HepG2 (cell line): ENCODE measurements around the gene TTYH1.
A peak's percentile ranks its signal among the peaks of the same experiment; 100 is the strongest.

Experiments
- BRCA1 ChIP-seq: sonication (generic); formaldehyde crosslinking; IDR thresholded peaks from 2 replicates; pipeline ENCODE4 v1.4.0; 2020; ENCODE audit warnings: missing genetic modification reagents
- NFE2L1 ChIP-seq: sonication (generic); formaldehyde crosslinking; IDR thresholded peaks from 2 replicates; pipeline ENCODE4 v1.4.0; 2020; ENCODE audit warnings: missing genetic modification reagents, mild to moderate bottlenecking, borderline replicate concordance
- NRL ChIP-seq: sonication (generic); formaldehyde crosslinking; IDR thresholded peaks from 2 replicates; pipeline ENCODE4 v1.5.0; 2020; ENCODE audit warnings: missing genetic modification reagents, mild to moderate bottlenecking, moderate library complexity, borderline replicate concordance
- PCBP1 ChIP-seq: fragments of 200-400 bp; formaldehyde crosslinking; IDR thresholded peaks from 2 replicates; pipeline ENCODE4 v1.6.1; 2017; ENCODE audit warnings: mild to moderate bottlenecking, low read depth, low read length, borderline replicate concordance
- RAD51 ChIP-seq: fragments of 450-650 bp; IDR thresholded peaks from 2 replicates; pipeline ENCODE4 v1.6.1; 2016; ENCODE audit warnings: borderline replicate concordance
- ZFX ChIP-seq: sonication (generic); formaldehyde crosslinking; IDR thresholded peaks from 2 replicates; pipeline ENCODE4 v1.4.0; 2020; ENCODE audit warnings: mild to moderate bottlenecking, low read depth, missing genetic modification reagents, moderate library complexity
- ZNF329 ChIP-seq: sonication (generic); formaldehyde crosslinking; IDR thresholded peaks from 2 replicates; pipeline ENCODE4 v1.9.0; 2021; ENCODE audit warnings: low read depth, mild to moderate bottlenecking, missing genetic modification reagents
- ZNF337 ChIP-seq: sonication (generic); formaldehyde crosslinking; IDR thresholded peaks from 2 replicates; pipeline ENCODE4 v1.5.1; 2020; ENCODE audit warnings: missing genetic modification reagents, low read depth, mild to moderate bottlenecking, borderline replicate concordance
- ZSCAN20 ChIP-seq: sonication (generic); formaldehyde crosslinking; IDR thresholded peaks from 2 replicates; pipeline ENCODE4 v1.4.0; 2020; ENCODE audit warnings: missing genetic modification reagents, mild to moderate bottlenecking, borderline replicate concordance
- TF ChIP-seq, protein P1 (sequence below): IDR thresholded peaks from 2 replicates; pipeline ENCODE4 v1.6.1; 2018; ENCODE audit warnings: missing genetic modification reagents, mild to moderate bottlenecking, missing compliant biosample characterization

GRCh38 chr19:54464630-54465425 lies 49.6 kb downstream of the TTYH1 start:
- no peak for TF ChIP-seq RAD51
- TF ChIP-seq, protein P1, sequence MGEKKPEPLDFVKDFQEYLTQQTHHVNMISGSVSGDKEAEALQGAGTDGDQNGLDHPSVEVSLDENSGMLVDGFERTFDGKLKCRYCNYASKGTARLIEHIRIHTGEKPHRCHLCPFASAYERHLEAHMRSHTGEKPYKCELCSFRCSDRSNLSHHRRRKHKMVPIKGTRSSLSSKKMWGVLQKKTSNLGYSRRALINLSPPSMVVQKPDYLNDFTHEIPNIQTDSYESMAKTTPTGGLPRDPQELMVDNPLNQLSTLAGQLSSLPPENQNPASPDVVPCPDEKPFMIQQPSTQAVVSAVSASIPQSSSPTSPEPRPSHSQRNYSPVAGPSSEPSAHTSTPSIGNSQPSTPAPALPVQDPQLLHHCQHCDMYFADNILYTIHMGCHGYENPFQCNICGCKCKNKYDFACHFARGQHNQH (CRISPR knock-in tag) = no peak; the same call in 1 of the 2 replicates
- TF ChIP-seq NRL (CRISPR knock-in tag) = no peak
- no peak for TF ChIP-seq ZNF329 (CRISPR knock-in tag)
- TF ChIP-seq NFE2L1 (CRISPR knock-in tag) = no peak
- no peak for TF ChIP-seq ZNF337
- no peak for TF ChIP-seq BRCA1 (CRISPR knock-in tag)
- peak; percentile 91 for TF ChIP-seq ZFX (CRISPR knock-in tag)
- peak; percentile 81 for TF ChIP-seq ZSCAN20 (CRISPR knock-in tag)
- TF ChIP-seq PCBP1 = 0 out of 2 replicates have a peak, but pooled peaks have one; percentile 70
